Suprapubic skin (tissue), 4 donors: ENCODE results near the gene MCF2L.

ENCODE experiments used
- EP300 ChIP-seq: sonication (generic); formaldehyde crosslinking; IDR thresholded peaks from one replicate; pipeline ENCODE4 v1.6.1; 2017; ENCODE audit warnings: antibody characterized with exemption
- POLR2A ChIP-seq, 2 donors: fragments of 450-650 bp; IDR thresholded peaks; one replicate each; pipeline ENCODE4 v1.6.1; 2017; ENCODE audit warnings: antibody characterized with exemption in 2 of 2, mild to moderate bottlenecking in 2 of 2, moderate library complexity in 2 of 2
- POLR2AphosphoS5 ChIP-seq, 3 donors: sonication (generic); formaldehyde crosslinking; IDR thresholded peaks; one replicate each; pipeline ENCODE4 v1.6.1; 2017; ENCODE audit warnings: antibody characterized with exemption in 3 of 3
- TF ChIP-seq, protein P1 (sequence below), 2 donors: fragments of 200-600 bp in 1 of 2; fragments of 450-650 bp in 1 of 2; sonication (generic) in 1 of 2; IDR thresholded peaks; one replicate each; pipeline ENCODE4 v1.5.1; 2016 to 2019; ENCODE audit warnings: antibody characterized with exemption in 2 of 2, mild to moderate bottlenecking in 1 of 2, moderate library complexity in 1 of 2

GRCh38 chr13:112972258-112972657, 3.2 kb downstream of the MCF2L start:
- TF ChIP-seq, protein P1, sequence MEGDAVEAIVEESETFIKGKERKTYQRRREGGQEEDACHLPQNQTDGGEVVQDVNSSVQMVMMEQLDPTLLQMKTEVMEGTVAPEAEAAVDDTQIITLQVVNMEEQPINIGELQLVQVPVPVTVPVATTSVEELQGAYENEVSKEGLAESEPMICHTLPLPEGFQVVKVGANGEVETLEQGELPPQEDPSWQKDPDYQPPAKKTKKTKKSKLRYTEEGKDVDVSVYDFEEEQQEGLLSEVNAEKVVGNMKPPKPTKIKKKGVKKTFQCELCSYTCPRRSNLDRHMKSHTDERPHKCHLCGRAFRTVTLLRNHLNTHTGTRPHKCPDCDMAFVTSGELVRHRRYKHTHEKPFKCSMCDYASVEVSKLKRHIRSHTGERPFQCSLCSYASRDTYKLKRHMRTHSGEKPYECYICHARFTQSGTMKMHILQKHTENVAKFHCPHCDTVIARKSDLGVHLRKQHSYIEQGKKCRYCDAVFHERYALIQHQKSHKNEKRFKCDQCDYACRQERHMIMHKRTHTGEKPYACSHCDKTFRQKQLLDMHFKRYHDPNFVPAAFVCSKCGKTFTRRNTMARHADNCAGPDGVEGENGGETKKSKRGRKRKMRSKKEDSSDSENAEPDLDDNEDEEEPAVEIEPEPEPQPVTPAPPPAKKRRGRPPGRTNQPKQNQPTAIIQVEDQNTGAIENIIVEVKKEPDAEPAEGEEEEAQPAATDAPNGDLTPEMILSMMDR (IDR thresholded peaks at IDR 0.05) = no peak
- TF ChIP-seq POLR2AphosphoS5 (IDR thresholded peaks at IDR 0.05) (no peak), POLR2A (IDR thresholded peaks at IDR 0.05) (no peak), EP300 (no peak)
